Vagina (tissue), 2 donors: Measurements from ENCODE around the gene BCAT1. TPM values are rescaled to one million over a fixed set of nuclear protein-coding genes. Genes with fewer than 3 reads are reported as not detected.
"Not testable (repeated sequence)": the region's sequence is repeated elsewhere in the genome, so short reads cannot be mapped to it uniquely, and the experiment has no call there.

Experiments
- DNase-seq, 2 donors: peaks; one replicate each; pipeline ENCODE4 v3.0.0-alpha.2; 2017; ENCODE audit errors: extremely low spot score in 2 of 2
- H3K27ac ChIP-seq: fragments of 200-600 bp; sonication (generic); one replicate; pipeline ENCODE4 v1.5.1; 2019
- H3K27me3 ChIP-seq: fragments of 200-600 bp; sonication (generic); one replicate; pipeline ENCODE4 v1.5.1; 2019
- H3K36me3 ChIP-seq, 2 donors: fragments of 200-600 bp; sonication (generic); one replicate each; pipeline ENCODE4 v1.5.1; 2017 to 2019
- H3K4me1 ChIP-seq: fragments of 200-600 bp; sonication (generic); one replicate; pipeline ENCODE4 v1.5.1; 2019
- H3K4me3 ChIP-seq, 2 donors: fragments of 200-600 bp; sonication (generic); 1 replicate in 1 of 2; 2 replicates in 1 of 2; pipeline ENCODE4 v1.5.1; 2016 to 2019
- H3K9me3 ChIP-seq: fragments of 200-600 bp; sonication (generic); one replicate; pipeline ENCODE4 v1.5.1; 2019
- CTCF ChIP-seq, 3 experiments: fragments of 450-650 bp in 2 of 3; fragments of 200-600 bp in 1 of 3; sonication (generic) in 1 of 3; IDR thresholded peaks; one replicate each; pipeline ENCODE4 v1.5.1; 2017 to 2019; ENCODE audit warnings: antibody characterized with exemption in 3 of 3, mild to moderate bottlenecking in 2 of 3, moderate library complexity in 2 of 3
- POLR2A ChIP-seq, 2 donors: fragments of 450-650 bp; IDR thresholded peaks; one replicate each; pipeline ENCODE4 v1.6.1; 2017; ENCODE audit warnings: antibody characterized with exemption in 2 of 2, mild to moderate bottlenecking in 2 of 2, moderate library complexity in 2 of 2
- POLR2AphosphoS5 ChIP-seq, 2 donors: sonication (generic); formaldehyde crosslinking; IDR thresholded peaks; one replicate each; pipeline ENCODE4 v1.9.0; 2017; ENCODE audit warnings: antibody characterized with exemption in 2 of 2, mild to moderate bottlenecking in 2 of 2, low read depth in 1 of 2; ENCODE audit not compliant: insufficient read depth in 1 of 2
- intact Hi-C: fragments of 100-400 bp; cut with DNase I; formaldehyde crosslinking; loops from one replicate; pipeline ENCODE4 v1.15.1; 2023
- total RNA-seq: library from RNA; depleted of rRNA; stranded (reverse); fragments of >200 nt; gene quantifications from one replicate; pipeline ENCODE4 v1.2.3, GENCODE V29; 2016

Gene BCAT1
- total RNA-seq, 1 donor from 2014 or later, result 20.6 TPM

- intact Hi-C loops, result no loop called here
- H3K9me3 ChIP-seq, result no peaks in the 10 kb centered on the region
- H3K27ac ChIP-seq, result no peak overlapping the region
- H3K27me3 ChIP-seq, result peaks cover 2% of the 10 kb centered on the region
- no peak overlapping the region for H3K4me3 ChIP-seq
- H3K4me1 ChIP-seq, result no peaks in the 10 kb centered on the region
- DNase-seq, result peak in 1 of 2 donors; percentile 56
- no peak for TF ChIP-seq CTCF (IDR thresholded peaks at IDR 0.05)
- TF ChIP-seq POLR2A (IDR thresholded peaks at IDR 0.05), result no peak
- no peak for TF ChIP-seq POLR2AphosphoS5 (IDR thresholded peaks at IDR 0.05; ENCODE audit: insufficient read depth in 1 of 2, low read depth in 1 of 2)
- no peaks in the 10 kb centered on the region for H3K36me3 ChIP-seq
These were observed 35.8 kb downstream of the BCAT1 start for GRCh38 chr12:24913130-24913529.

GRCh38 chr12:24911271-24911791 lies 37.6 kb downstream of the BCAT1 start:
- intact Hi-C loops, result no loop called here
- DNase-seq, result no peak
- Histone ChIP-seq H3K36me3 (no peaks in the 10 kb centered on the region), H3K27ac (no peak overlapping the region), H3K4me3 (no peak overlapping the region), H3K4me1 (no peaks in the 10 kb centered on the region), H3K27me3 (peaks cover 2% of the 10 kb centered on the region), H3K9me3 (no peaks in the 10 kb centered on the region)
- TF ChIP-seq POLR2AphosphoS5 (IDR thresholded peaks at IDR 0.05; ENCODE audit: insufficient read depth in 1 of 2, low read depth in 1 of 2) (no peak), POLR2A (IDR thresholded peaks at IDR 0.05) (no peak), CTCF (IDR thresholded peaks at IDR 0.05) (no peak)

GRCh38 chr12:24910192-24910591 lies 38.7 kb downstream of the BCAT1 start:
- H3K27ac ChIP-seq, intact Hi-C loops, H3K36me3 ChIP-seq, H3K4me1 ChIP-seq, H3K9me3 ChIP-seq, H3K4me3 ChIP-seq, DNase-seq, H3K27me3 ChIP-seq: not testable (repeated sequence)

- DNase-seq, result no peak
- TF ChIP-seq CTCF (IDR thresholded peaks at IDR 0.05), result no peak
- no peak for TF ChIP-seq POLR2AphosphoS5 (IDR thresholded peaks at IDR 0.05; ENCODE audit: insufficient read depth in 1 of 2, low read depth in 1 of 2)
- no peak for TF ChIP-seq POLR2A (IDR thresholded peaks at IDR 0.05)
- intact Hi-C loops, result no loop called here
These were observed 39.2 kb downstream of the BCAT1 start for GRCh38 chr12:24909667-24910066.

GRCh38 chr12:24907464-24907863 lies 41.4 kb downstream of the BCAT1 start:
- peaks cover 2% of the 10 kb centered on the region for H3K27me3 ChIP-seq
- no peak for TF ChIP-seq POLR2AphosphoS5 (IDR thresholded peaks at IDR 0.05; ENCODE audit: insufficient read depth in 1 of 2, low read depth in 1 of 2)
- no peak for TF ChIP-seq POLR2A (IDR thresholded peaks at IDR 0.05)
- no peak for TF ChIP-seq CTCF (IDR thresholded peaks at IDR 0.05)
- H3K4me3 ChIP-seq, result no peak overlapping the region
- H3K4me1 ChIP-seq, result peaks cover 12% of the 10 kb centered on the region
- no peak overlapping the region for H3K27ac ChIP-seq
- DNase-seq, result no peak
- intact Hi-C loops, result no loop called here
- H3K36me3 ChIP-seq, result no peaks in the 10 kb centered on the region
- no peaks in the 10 kb centered on the region for H3K9me3 ChIP-seq

More at GRCh38 chr12:24909667-24910066, 39.2 kb downstream of the BCAT1 start:
- Histone ChIP-seq H3K9me3 (no peaks in the 10 kb centered on the region), H3K4me3 (no peak overlapping the region), H3K36me3 (no peaks in the 10 kb centered on the region), H3K4me1 (no peaks in the 10 kb centered on the region), H3K27me3 (peaks cover 2% of the 10 kb centered on the region), H3K27ac (no peak overlapping the region)
